Measurements from ENCODE around the gene SLC4A8. TPM values are rescaled to one million over a fixed set of nuclear protein-coding genes. Genes with fewer than 3 reads are reported as not detected.

The SLC4A8 gene
- total and polyA plus RNA-seq, 9 of the 15 experiments (the other 6 are each of a cell fraction or from before 2014, with no cell fraction given): 0.04 to 1.5 (median 0.12) TPM; not detected in 2

- TF ChIP-seq ETV1 (tag; conservative IDR thresholded peaks at IDR 0.05; ENCODE audit: low read depth): no peak
- no peak for TF ChIP-seq ZNF644 (tag; IDR thresholded peaks at IDR 0.05; ENCODE audit: low read depth)
- no peak for TF ChIP-seq LARP7 (IDR thresholded peaks at IDR 0.05)
- TF ChIP-seq TSHZ1 (CRISPR knock-in tag; IDR thresholded peaks at IDR 0.05): no peak
- TF ChIP-seq MCM2 (IDR thresholded peaks at IDR 0.05; ENCODE audit: low read depth): no peak
- no peak for TF ChIP-seq RBM17 (IDR thresholded peaks at IDR 0.05; ENCODE audit: borderline replicate concordance, low read depth, low read length)
- no peak for TF ChIP-seq TARDBP (IDR thresholded peaks at IDR 0.05)
- TF ChIP-seq ZEB2 (IDR thresholded peaks at IDR 0.05): no peak
- TF ChIP-seq GMEB1 (CRISPR knock-in tag; IDR thresholded peaks at IDR 0.05): no peak
- peak; percentile 81 for TF ChIP-seq MAX (CRISPR knock-in tag; IDR thresholded peaks at IDR 0.05)
- no peak for TF ChIP-seq EGR1 (conservative IDR thresholded peaks at IDR 0.05)
- TF ChIP-seq ZNF175 (CRISPR knock-in tag; IDR thresholded peaks at IDR 0.05; ENCODE audit: low read depth): no peak
- no peak for TF ChIP-seq ZNF696 (CRISPR knock-in tag; conservative IDR thresholded peaks at IDR 0.05)
- no peak for TF ChIP-seq SIX5 (IDR thresholded peaks at IDR 0.05; ENCODE audit: borderline replicate concordance in 1 of 2, insufficient read depth in 1 of 2, low read depth in 1 of 2, low read length in 2 of 2)
- TF ChIP-seq THAP12 (CRISPR knock-in tag; IDR thresholded peaks at IDR 0.05): no peak
- TF ChIP-seq FOXP1 (CRISPR knock-in tag; IDR thresholded peaks at IDR 0.05): 0 out of 2 replicates have a peak, but pooled peaks have one; percentile 64
- TF ChIP-seq TSC22D4 (tag; IDR thresholded peaks at IDR 0.05): no peak
- no peak for TF ChIP-seq TEAD4 (IDR thresholded peaks at IDR 0.05; ENCODE audit: low read length)
- peak; percentile 71; the same call in 1 of the 2 replicates for TF ChIP-seq TEAD4 (CRISPR knock-in tag; IDR thresholded peaks at IDR 0.05; ENCODE audit: borderline replicate concordance)
- TF ChIP-seq L3MBTL2 (IDR thresholded peaks at IDR 0.05): peak; percentile 11; the same call in 1 of the 2 replicates
These were observed 33.7 kb upstream of the SLC4A8 start (continued) for GRCh38 chr12:51390891-51391282.

Measured in K562 (cell line).